NCI-H146 treated with DMSO at 0.1 percent for 48 hours (cell line): ENCODE results near the gene ALS2CL.
"Not testable (repeated sequence)": the region's sequence is repeated elsewhere in the genome, so short reads cannot be mapped to it uniquely, and the experiment has no call there.

Experiments used
- DNase-seq: peaks from one replicate; lab custom pipeline; 2025; ENCODE audit not compliant: unreplicated experiment; lab: John Stamatoyannopoulos, UW

Gene ALS2CL

GRCh38 chr3:46705022-46705530 lies 11.6 kb upstream of the ALS2CL start:
- peak; percentile 35 for DNase-seq

- DNase-seq = not testable (repeated sequence)
Observed at GRCh38 chr3:46704346-46704745, 10.9 kb upstream of the ALS2CL start.

GRCh38 chr3:46703013-46703520 lies 9.6 kb upstream of the ALS2CL start:
- no peak for DNase-seq

DNA sequence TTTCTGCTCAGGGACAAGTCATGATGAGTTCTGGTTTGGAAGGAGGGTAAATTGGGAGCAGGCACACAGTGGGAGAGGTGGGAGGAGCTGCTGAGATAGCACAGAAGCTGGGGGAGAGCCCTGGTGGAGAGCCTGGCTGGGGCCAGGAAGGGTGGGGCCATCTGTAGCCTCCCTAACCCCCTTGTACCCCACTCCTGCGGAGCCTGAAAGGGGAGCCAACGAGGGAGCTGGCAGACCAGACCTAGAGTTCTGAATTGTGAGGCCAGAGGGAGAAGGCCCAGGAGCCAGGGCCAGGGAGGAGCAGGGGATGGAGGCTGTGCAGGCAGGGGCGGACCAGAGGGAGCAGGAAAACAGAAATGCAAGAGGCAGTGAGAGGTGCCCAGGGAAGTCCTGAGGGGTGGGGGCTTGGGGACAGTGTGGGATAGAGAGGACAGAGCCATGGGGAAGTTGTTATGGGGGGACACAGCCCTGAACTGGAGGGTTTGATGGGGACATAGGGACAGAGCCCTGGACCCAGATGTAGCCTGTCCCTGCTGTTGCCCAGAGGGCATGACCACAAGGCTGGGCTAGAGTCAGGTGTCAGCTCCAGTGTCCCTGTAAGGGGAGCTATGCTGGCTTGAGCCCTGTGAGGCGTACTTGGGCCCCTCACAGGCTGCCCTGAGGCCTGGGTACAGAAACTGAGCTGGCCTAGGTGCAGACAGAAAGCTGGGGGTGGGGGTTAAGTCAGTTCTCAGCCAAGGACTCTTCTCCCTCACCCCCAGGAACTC lies 8.9 kb upstream of the ALS2CL start:
- no peak for DNase-seq

DNA sequence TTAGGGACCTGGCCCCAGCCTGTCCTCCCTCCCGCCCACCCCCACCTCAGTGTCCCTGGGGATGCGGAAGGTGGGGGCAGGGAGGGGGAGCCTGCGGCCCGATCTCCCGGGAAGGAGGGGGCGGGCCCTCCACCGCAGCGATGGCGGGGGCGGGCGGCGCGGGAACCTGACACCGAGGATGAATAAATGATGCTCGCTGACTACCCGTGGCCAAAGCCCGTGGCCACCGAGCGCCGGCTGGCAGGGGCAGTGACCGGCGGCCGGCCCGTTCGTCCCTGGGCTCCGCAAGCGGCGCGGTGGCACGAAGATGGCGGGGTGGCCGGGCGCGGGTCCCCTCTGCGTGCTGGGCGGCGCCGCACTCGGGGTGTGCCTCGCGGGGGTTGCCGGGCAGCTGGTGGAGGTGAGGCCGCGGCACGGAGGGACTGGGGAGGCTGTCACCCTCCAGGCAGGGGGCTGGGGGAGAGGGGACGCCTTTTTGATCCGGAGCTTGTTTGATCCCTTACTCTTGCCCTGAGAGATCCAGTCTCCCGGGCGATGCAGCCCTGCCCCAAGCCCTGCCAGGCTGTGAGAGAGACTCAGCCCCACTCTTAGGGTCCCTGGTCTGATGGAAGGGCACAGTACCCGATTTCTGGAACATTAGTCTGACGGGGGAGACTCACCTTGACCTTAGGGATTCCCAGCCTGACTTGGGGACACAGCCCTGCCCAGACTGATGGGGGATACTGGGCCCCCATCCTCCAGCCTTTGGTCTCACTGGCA lies 7.9 kb upstream of the ALS2CL start, which contains the start of gene TMIE:
TSS of gene TMIE (plus strand) at position 212 of the 759 bp plus-strand sequence. CDS start at position 308, 96 bp downstream.
- no peak for DNase-seq

DNA sequence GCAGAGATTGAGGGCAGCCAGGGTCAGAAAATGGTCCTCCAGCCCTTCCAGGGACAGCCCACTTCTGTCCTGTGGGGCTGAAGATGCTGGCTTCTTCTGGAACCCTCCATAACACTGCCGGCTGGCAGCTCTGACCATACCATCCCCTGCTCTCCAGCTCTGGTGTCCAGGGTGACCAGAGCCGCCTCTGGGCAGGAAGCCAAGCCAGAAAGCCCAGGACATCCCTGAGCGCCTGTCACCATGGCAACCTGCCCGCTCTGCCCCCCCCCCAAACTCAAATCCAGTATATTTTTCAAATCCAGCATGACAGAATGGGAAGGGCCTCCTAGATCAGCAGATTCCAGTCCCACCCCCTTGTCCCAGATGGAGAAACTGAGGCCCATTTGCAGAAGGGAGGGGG lies 7.3 kb upstream of the ALS2CL start:
- DNase-seq = peak; percentile 27

DNA sequence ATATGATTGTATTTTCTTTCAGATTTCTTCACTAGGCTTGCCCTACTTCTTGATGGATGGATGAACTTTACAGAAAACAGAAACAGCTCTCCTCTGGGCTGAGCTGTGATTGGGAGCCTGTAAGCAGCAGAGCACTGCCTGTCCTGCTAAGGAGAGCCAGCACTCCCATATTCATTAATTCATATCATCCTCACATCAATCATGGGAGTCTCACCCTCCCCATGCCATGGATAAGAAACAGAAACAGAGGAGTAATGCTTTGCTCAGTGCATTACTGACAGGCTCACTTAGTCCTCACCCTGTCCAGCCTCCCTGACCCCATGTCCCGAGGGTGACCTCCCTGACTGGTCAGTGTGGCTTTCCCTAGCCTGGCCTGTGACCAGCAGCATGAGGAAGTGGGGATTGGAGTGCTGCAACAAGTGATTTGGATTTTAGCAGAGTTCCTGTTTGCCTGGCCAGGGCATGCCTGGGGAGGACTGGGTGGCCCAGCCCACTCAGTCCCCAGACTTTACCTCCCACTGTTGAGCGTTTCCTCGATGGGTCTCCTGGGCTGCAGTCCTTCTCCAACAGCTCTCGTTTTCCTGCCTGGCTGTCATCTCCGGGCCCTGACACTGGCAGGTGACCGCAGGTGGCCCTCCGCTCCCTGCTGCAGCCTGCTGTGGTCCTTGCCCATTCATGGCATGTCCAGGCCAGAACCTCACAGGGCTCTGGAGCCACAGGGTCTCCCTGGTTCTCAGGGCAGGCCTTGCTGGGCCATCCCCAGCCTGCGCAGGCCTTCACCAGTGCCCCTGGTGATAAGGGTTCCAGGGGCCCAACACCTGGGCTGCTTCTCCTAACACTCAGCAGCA lies 6.4 kb upstream of the ALS2CL start:
- no peak for DNase-seq

DNA sequence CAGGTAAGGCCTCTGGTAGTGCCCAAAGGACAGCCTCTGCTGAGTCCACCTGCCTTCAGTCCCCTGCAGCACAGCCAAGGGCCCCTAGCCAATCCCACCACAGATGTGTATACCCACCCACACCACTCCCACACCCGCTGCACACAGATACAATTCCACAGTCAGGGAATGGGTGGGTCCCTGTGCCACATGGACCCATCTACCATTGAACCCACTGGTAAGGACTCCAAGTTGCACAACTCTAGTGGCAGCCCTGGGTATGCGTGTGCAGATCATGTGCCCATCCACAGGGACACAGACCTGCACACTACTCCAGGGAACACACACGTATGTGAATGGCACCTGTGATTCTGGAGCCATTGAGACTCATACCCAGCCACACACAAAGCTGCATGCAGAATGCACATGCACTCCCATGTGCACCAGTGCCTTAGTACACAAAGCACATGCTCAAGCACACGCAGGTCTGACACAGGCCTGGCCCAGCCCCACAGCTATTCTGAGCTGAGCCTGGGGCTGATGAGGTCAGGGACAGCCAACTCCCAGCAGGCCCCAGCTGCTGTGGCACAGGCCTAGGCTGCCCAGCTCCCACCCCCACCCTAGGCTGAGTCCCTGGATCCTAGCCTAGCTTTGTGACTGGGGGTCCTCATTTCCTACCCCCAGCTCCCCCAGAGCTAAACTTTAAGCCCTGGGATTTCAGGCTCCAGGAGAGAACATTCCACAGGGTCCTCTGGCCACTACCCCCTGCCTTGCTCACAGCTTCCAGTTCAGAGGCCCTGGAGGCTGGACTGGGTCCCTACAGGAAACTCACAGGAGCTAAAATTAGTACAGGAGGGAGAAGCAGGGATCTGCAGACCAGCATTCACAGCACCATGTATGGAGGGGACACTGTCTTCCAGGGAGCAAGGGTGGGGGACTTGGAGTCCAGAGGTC lies 2.7 kb upstream of the ALS2CL start:
- DNase-seq = no peak

GRCh38 chr3:46695177-46695961 lies 1.9 kb upstream of the ALS2CL start:
- DNase-seq = no peak

- no peak for DNase-seq
Observed at GRCh38 chr3:46694520-46694919, 1.0 kb upstream of the ALS2CL start.

- DNase-seq = no peak
Observed at GRCh38 chr3:46693892-46694226, 380 bp upstream of the ALS2CL start.

- peak; percentile 25 for DNase-seq
Observed at GRCh38 chr3:46692566-46692990, 901 bp downstream of the ALS2CL start.

DNA sequence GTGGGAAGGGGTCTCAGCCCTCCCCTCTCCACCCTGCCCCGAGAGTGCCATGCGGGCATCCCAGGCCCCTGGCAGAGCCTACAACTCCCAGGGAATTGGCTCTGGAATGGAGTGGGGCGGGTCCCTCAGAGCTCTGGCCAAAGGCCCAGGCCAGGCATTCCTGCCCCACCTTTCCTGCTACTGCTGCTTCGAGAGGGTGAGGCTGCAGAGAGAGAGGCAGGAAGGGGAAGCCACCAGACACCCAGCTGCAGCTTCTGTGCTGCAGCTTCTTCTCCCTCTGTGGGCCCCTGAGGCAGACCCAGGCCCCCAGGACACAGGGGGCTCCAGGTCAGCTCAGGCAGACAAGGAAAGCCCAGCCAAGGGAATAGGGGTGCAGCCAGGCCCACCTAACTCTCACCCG lies 2.7 kb downstream of the ALS2CL start:
- DNase-seq = no peak

DNA sequence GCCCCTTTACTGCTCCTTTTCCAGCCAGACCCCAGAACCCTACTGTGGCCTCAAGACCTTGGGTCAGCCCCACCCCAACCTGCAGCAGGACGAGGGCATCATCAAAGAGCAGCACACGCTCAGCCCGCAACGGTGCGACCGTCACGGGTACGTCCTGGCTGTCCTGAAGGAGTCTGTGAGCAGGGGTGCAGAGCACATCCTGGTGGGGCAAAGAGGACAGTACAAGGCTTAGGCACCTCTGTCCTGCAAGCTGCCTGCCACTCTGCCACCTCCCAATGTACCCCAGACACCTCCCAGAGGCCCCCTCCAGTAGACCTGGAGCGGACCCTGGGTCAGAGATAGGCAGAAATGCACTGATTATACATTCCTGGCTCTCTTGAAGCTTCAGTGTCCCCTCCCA lies 8.0 kb downstream of the ALS2CL start:
- no peak for DNase-seq

DNA sequence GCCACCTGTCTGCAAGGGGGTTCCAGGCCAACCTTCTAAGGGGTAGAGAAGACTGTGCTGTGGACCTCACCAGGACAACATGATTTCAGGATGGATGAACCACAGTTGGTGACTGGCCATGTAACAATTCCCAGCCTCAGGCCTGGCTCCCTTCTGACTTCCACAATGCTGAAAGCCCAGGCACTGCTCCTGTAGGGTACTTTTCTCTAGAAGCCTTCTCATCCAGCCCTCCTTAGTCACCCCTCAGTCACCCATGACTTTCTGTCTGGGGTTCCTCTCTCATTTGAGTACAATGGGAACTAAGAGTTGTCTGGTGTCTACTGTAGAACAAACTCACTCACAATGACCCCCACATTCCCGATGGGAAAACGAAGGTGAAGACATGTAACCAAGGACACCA lies 8.6 kb downstream of the ALS2CL start:
- no peak for DNase-seq

GRCh38 chr3:46682974-46683373 lies 10.5 kb downstream of the ALS2CL start:
- DNase-seq = no peak

GRCh38 chr3:46681856-46682540 lies 11.5 kb downstream of the ALS2CL start:
- no peak for DNase-seq

DNA sequence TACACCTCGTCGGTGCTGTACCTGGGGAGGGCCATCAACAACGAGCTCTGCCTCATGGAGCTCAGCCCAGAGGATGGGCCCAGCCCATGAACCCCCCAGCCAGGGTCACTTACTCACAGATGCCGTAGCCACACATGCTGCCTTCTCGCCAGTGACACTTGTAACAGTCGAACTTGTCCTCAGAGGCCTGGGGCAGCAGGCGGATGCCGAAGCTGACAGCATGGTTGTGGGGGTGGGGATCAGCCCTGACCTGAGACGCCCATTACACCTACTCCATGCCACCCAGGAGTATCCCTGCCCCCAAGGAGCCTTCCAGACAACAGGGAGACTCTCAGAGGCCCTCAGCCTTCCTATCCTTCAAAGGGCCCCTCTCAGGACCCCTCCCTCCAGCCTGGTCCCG lies 12.1 kb downstream of the ALS2CL start:
- no peak for DNase-seq
